Bronchial epithelial cell (primary cell): ENCODE data around the gene RNF213. TPM values are rescaled to one million over a fixed set of nuclear protein-coding genes. Genes with fewer than 3 reads are reported as not detected.

Source experiments
- DNase-seq: peaks from one replicate; pipeline ENCODE4 v3.0.0-alpha.2; 2010; ENCODE audit warnings: low read depth
- FAIRE-seq: peaks from 2 replicates; lab custom pipeline; 2011; peaks lifted over from hg19 to GRCh38; lab: Jason Lieb, UNC
- H3K27me3 ChIP-seq: 2 replicates; pipeline ENCODE4 v1.5.1; 2011; ENCODE audit warnings: low read length; ENCODE audit not compliant: control insufficient read depth, insufficient read depth
- H3K36me3 ChIP-seq: 2 replicates; pipeline ENCODE4 v1.5.1; 2011; ENCODE audit warnings: low read length; ENCODE audit not compliant: control insufficient read depth, insufficient read depth
- H3K4me3 ChIP-seq: 2 replicates; pipeline ENCODE4 v1.5.1; 2011; ENCODE audit warnings: mild to moderate bottlenecking, low read depth, low read length, control low read depth
- total RNA-seq: library from RNA; depleted of rRNA; stranded (reverse); fragments of >200 nt; gene quantifications from 2 replicates; pipeline ENCODE4 v1.2.1, GENCODE V29; 2014
- TF ChIP-seq, protein P1 (sequence below): IDR thresholded peaks from 2 replicates; pipeline ENCODE4 v1.5.1; 2011; ENCODE audit warnings: mild to moderate bottlenecking, moderate library complexity, low read length, control low read depth, inconsistent platforms; ENCODE audit not compliant: insufficient read depth, severe bottlenecking

Gene RNF213
- total RNA-seq, 1 donor from 2014 or later, result 41.3 TPM

- Histone ChIP-seq H3K27me3 (no peaks in the 10 kb centered on the region), H3K4me3 (no peak overlapping the region), H3K36me3 (peaks cover 4% of the 10 kb centered on the region)
- TF ChIP-seq, protein P1, sequence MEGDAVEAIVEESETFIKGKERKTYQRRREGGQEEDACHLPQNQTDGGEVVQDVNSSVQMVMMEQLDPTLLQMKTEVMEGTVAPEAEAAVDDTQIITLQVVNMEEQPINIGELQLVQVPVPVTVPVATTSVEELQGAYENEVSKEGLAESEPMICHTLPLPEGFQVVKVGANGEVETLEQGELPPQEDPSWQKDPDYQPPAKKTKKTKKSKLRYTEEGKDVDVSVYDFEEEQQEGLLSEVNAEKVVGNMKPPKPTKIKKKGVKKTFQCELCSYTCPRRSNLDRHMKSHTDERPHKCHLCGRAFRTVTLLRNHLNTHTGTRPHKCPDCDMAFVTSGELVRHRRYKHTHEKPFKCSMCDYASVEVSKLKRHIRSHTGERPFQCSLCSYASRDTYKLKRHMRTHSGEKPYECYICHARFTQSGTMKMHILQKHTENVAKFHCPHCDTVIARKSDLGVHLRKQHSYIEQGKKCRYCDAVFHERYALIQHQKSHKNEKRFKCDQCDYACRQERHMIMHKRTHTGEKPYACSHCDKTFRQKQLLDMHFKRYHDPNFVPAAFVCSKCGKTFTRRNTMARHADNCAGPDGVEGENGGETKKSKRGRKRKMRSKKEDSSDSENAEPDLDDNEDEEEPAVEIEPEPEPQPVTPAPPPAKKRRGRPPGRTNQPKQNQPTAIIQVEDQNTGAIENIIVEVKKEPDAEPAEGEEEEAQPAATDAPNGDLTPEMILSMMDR, result no peak
- no peak for FAIRE-seq
- no peak for DNase-seq
These were observed 46.4 kb upstream of the RNF213 start for GRCh38 chr17:80214012-80214877.

GRCh38 chr17:80214878-80215210, 45.8 kb upstream of the RNF213 start:
- DNase-seq (no peak), FAIRE-seq (no peak)
- TF ChIP-seq, protein P1, result no peak
- Histone ChIP-seq H3K4me3 (no peak overlapping the region), H3K36me3 (peaks cover 4% of the 10 kb centered on the region), H3K27me3 (no peaks in the 10 kb centered on the region)

GRCh38 chr17:80216473-80217456, 43.9 kb upstream of the RNF213 start:
- no peak overlapping the region for H3K4me3 ChIP-seq
- FAIRE-seq (peak; percentile 77), DNase-seq (no peak)
- H3K27me3 ChIP-seq, result peaks cover 3% of the 10 kb centered on the region
- TF ChIP-seq, protein P1, result no peak
- peaks cover under 1% of the 10 kb centered on the region for H3K36me3 ChIP-seq

- DNase-seq (no peak), FAIRE-seq (peak; percentile 66)
- H3K27me3 ChIP-seq, result peaks cover 3% of the 10 kb centered on the region
- no peak overlapping the region for H3K4me3 ChIP-seq
- TF ChIP-seq, protein P1, result no peak
- H3K36me3 ChIP-seq, result no peaks in the 10 kb centered on the region
These were observed 42.8 kb upstream of the RNF213 start for GRCh38 chr17:80217703-80218362.

GRCh38 chr17:80218391-80218790, 42.3 kb upstream of the RNF213 start:
- no peak for DNase-seq
- FAIRE-seq, result no peak
- no peak overlapping the region for H3K4me3 ChIP-seq
- no peaks in the 10 kb centered on the region for H3K36me3 ChIP-seq
- TF ChIP-seq, protein P1, result no peak
- peaks cover 3% of the 10 kb centered on the region for H3K27me3 ChIP-seq
